IPS-NIHi11 (cell line): ENCODE measurements around the gene CYB5R2.
"Not testable (repeated sequence)": the region's sequence is repeated elsewhere in the genome, so short reads cannot be mapped to it uniquely, and the experiment has no call there.

Experiments used
- DNase-seq: peaks from one replicate; pipeline ENCODE4 v3.0.0; 2012; ENCODE audit warnings: mixed read lengths, low spot score

Gene CYB5R2

DNA sequence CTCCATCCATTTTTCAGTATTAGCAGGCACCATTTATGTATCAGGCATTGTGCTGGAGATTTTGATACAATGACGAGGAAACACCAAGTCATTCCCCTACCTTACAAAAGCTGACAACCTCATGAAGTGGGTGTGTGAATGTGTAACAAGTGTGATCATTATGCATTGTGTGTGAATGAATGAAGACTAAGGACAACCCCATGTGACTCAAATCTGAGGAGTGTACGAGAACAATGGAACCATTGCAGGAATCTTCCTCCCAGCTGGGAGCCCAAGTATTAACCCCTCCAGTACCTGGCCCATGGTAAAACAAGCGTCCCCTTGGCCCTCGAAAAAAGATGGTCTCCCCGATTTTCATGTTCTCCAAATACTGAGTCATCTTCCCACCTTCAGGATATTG is 4.4 kb downstream of the CYB5R2 start:
- DNase-seq, result no peak

- DNase-seq, result no peak
Measured at GRCh38 chr11:7668464-7668863, 4.8 kb downstream of the CYB5R2 start.

GRCh38 chr11:7667460-7667859 is 5.8 kb downstream of the CYB5R2 start:
- no peak for DNase-seq

DNA sequence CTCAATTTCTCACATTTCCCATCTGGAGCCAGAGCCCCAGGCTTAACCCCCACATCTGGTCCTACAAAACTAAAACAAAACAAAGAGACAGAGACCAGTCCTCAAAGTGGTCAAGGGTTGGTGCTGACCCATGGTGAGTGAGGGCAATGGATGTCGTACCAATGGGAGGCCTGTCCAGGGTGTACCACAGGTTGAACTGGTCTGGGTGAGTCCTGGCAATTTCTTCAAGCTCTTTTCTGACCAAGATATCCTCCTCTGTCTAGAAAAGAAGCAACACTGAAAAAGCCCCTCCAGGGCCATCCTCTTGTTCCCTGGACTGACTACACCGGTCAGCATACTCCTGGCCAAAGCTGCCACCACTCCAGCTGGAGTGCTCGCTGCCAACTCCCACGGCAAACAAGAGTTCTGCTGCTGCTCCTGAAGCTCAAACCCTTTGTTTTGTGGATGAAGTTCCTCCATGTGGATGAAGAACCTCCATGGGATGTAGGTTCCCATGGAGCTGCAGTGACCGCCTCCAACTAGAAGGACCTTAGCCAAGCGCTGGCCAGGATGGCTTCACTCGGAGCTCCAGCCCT is 6.9 kb downstream of the CYB5R2 start:
- no peak for DNase-seq

DNA sequence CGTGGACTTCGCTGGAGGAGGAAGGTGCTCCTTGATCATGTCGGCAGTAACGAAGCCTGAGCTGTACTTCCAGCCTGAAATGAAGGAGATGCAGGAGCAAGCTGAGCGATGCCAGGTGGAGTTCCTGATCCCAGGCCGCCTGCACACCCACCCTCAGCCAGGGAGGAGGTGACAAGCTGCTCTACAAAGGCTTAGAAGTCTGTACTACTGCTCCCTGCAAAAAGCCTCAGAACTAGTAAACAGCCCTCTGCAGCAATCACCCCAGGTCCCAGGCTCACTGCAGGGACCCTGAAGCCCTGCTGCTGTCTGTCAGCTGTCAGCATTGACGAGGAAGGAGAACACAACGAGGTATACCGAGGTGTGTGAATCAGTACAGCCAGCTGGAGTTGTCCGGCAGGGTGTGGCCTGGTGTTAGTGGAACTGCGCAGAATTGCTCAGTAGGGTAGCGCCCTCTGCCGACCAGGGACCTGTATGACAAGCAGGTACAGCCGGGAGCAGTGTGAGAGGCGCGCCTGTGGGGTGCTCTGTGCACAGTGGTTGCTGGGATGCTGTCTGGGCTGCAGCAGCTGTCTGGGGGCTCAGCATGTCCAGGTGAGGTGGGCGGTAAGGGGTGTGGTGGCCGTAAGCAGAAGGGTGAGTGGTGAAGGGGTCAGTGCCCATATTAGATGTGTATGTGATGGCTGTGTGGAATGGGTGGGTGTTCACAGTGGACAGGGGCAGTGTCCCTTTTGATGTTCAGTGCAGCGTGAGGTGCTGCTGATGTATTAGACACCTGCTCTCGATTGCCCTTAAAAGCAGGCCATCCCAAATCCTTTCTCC is 7.6 kb downstream of the CYB5R2 start:
- DNase-seq, result peak; percentile 90

DNA sequence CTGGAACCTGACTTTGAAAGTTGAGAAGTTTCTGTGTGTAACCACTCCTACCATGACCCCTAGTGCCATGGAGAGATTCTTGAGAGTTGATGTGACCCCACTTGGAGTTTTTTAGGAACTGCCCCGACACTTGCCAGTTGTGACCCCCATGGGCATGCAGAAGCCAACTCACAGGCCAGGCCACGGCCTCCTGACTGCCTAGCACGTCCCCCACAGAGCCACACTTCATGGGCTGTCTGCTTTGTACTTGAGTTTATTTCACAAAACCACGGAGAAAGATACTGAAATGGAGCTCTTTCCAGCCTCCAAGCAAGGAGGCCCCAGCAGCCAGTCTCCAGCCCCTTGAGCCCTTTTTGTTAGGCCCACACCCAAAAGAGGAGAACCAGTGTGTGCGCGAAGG is 8.4 kb downstream of the CYB5R2 start:
- DNase-seq, result no peak

- not testable (repeated sequence) for DNase-seq
Measured at GRCh38 chr11:7663531-7663930, 9.8 kb downstream of the CYB5R2 start.

DNA sequence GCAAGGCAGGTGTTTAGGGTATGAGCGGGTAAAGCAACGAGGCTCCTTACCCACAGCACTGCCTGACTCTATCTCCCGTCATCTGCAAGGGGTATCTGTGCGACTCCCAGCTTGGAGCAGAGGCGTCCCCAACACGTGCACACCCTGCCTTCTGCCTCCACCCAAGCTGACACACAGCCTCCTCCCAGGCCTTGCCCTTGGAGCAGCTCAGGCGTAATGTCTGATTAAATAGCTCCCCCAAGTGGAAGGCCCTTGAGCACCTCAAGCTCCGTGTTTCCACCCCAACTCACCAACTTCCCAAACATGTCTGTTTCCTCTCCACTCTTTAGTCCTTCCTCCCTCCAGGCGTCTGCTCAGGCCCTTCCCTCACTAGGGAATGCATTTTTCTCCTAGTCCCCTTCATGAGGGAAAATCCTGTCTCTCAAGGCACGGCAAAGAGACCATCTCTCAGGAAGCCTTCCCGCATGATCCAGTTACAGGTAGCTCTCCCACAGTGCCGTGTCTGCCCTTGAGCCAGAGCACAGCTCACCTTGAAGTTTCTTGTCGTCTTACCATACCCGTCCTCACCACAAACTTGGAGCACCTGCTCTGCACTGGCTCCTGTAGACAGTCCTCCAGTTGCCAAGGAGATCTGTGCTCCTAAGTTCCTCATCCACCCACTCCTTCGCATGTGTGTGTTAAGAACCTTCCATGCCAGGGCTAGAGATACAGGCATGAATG is 15.8 kb downstream of the CYB5R2 start:
- peak; percentile 78 for DNase-seq

DNA sequence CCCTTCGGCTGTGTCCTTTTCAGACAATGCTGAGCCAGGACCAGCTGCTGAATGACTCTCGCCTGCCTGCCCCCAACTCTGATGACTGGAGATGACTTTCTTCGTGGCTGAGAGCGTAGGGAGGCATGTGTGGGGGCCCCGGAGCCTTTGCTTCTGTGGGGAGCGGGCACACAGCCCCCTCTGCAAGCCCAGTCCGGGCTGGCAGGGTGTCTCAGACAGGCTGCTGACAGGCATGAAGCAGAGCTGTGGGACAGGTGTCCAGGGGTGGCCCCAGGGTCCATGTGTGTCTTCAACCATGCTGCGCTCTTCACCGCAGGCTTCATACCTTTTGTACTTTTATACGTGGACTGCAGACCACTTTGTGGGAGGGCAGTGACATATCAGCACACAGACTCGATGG is 16.6 kb downstream of the CYB5R2 start:
- no peak for DNase-seq

DNA sequence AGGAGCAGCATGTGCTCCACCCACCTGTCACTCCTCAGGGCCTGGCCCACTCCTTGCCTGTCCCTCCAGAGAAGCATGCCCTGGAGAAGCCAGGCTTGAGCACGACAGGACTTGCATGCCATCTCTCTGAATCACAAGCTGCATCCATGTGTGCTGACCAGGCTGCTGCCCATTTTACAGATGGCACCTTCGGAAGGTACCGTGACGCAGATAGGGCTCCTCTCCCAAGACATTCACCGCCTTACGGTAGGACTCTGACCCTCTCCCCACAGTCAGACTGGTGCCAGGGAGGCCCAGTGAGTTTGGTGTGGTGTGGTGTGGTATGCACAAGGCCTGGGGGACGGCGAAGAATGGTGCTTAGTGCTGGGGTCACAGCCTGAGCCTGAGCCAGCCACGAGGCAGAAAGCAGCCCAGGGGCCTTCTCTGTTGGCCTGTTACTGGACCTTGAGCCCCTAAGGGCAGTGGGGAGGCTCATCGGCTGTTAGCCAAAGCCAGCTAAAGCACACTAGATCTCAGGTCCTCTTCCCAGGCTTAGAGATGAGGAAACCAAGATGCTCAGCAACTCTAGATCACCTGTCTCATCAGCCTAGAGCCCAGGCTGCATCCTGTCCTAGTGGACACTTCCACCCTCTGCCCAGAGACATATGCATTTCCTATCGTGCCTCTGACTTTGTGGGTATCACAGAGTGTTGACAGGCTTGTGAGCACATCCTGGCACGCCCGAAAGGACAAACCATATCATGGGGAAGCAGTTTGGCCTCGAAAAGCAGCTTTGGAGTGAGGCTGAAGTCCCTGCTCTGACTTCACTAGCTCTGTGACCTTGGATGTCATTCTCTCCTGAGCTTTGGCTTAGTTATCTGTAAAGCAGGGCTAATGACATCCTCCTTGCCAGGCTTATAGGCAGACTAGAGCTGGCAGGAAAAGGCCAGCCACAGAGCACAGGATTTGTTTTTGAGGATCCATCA is 17.8 kb downstream of the CYB5R2 start:
- no peak for DNase-seq

DNA sequence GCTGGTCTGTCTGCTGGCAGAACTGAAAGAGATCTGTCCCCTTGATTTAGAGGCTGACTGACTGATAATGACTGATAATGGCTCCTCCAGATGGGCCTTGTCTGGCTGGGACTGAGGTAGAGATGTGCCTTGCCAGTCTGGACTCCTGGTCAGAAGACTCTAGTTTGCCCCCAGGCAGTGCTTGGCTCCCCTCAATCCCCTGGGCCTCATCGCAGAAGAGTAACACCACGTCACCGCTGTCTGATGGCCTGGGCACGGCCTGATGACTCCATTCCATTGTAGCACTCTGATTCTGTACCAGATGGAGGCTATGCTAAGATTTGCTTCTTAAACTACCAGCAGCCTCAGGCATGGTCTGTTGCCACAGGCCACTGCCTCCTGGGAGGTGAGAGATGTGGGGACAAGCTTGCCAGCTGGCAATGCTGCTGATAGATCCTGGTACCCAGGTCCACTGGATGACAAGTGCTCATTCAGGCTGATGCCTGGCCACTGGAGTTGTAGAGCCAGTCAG is 19.1 kb downstream of the CYB5R2 start:
- no peak for DNase-seq

DNA sequence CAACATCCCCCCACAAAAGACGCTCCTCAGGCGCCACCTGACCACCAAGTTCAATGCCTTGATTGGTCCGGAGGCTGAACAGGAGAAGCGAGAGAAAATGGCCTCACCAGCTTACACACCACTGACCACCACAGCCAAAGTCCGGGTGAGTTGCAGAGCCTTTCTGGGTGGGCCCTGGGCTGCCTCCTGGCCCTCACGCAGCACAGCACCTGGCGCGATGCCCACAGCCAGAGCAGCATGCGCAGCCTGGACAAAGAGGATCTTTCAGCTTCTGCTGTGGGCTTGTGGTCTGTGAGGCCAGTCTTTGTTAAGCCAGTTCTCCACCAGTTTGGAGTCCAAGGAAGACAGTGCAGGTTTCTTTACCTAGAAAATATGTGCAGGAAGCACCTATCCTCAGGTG is 21.6 kb downstream of the CYB5R2 start:
- no peak for DNase-seq

DNA sequence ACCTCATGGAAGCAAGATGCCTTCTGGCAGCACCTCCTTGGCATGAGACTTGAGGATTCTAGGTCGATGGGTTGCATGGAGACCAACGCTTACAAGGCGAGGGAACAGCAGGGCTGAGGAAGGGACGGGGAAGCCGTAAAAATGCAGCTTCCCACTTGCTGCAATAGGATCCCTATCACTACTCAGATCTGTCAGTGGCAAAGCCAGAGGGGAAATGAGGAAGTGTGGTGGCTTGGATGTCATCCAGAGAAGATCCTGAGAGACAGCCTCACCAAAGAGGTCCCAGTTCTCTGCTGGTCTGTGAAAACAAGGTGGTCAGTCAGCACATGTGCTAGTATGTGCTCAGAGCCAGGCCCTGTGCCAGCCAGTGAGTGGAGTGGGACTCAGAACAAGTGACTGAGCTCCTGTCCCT is 22.2 kb downstream of the CYB5R2 start:
- DNase-seq, result no peak

GRCh38 chr11:7648264-7648663 is 25.0 kb downstream of the CYB5R2 start:
- no peak for DNase-seq

GRCh38 chr11:7646866-7647265 is 26.4 kb downstream of the CYB5R2 start:
- DNase-seq, result no peak

DNA sequence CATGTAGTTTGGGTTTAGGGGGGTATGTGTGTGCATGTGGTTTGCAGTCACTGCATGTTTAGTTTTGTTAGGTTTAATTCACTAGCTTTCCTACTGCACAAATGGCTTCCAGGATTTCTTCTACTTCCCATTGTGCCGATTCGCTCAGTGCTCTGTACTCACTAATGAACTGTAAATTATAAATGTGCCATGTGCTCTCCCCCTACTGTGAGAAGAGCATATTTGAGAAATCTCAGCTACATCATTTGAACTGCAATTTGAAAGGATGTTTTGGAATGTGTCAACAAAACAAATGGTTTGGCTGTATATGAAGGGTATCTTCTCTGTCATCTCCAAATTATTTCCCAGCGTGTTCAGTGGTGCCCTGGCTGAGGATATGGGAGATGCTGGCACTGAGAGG is 28.1 kb downstream of the CYB5R2 start:
- DNase-seq, result no peak

GRCh38 chr11:7643314-7643713 is 30.0 kb downstream of the CYB5R2 start:
- DNase-seq, result no peak

DNA sequence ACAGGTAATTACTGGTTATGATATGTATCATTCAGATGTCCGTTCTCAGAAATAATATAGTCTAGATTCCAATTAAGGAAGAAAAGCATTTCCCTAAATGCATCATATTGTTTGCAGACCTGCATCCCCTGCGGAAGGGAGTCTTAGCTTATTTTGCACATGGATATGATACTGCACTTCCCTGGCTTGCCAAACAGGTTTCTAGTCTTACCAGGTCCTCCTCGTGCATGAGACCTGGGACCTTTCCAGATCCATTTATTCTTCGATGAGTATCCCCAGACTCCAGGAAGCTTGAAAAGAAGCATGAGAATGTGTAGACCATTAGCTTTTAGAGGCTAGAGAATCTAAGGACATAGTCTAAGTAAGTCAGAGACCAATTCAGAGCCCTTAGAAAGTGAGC is 30.6 kb downstream of the CYB5R2 start:
- no peak for DNase-seq

DNA sequence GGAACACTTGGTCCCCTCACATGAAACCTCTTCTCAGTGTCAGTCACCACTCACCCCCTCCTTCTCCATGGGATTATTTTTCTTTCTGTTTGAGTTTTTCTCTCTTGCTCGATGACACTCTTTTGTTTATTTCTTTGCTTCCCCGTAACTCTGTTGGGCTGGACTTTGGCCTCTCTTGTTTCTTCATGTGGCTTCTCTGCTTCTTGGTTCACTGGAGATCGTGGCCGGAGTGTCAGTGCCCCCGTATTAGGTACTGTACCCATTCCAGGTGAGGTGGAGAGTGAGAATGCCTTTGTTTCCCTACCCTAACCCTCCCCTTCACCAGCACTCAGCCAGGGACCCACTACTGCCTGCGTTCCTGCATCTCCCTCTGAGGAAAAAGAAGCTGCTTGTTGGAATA is 32.5 kb downstream of the CYB5R2 start:
- DNase-seq, result no peak

- DNase-seq, result peak; percentile 36
Measured at GRCh38 chr11:7639643-7640025, 33.7 kb downstream of the CYB5R2 start.

DNA sequence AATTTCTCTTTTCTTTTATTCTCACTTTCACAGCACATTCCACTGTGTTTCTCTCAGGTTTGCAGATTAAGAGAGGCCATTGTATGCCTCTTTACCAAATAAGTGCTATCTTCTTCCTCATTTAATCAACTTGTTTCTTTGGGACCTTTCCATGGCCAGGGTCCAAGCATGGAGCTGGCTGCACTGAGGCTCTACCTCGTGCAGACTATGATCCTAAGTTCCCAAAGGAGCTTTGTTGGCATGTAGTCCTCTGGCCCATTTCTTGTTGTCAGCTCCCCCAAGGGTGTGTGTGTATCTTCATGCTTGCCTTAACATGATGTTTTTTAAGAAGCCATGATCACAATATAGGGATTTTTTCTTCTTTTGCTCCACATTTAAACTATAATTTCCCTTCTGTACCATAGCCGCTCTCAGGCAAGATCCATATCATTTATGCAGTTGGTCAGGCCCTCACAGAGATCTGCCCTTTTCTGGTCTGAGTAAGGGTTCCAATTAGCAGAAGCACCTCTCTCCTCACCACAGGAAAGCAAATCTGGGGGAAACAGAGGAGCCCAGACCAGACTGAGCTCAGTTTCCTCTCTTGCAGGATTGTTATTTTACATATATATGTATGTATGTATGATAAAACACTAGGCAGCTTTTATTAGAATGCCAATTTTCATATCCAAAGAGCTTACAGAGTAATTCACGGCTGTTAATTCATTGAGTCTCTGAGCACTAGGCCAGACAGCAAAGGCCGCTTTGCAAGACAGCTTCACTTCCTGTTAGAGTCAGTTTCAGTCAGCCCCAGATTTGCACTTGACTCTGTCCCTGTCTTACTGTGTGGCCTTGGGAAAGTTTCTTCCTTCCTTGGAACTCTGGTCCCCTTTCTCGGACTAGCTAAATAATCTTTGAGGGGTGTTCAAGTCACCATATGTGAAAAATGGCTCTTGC is 34.3 kb downstream of the CYB5R2 start:
- DNase-seq, result no peak
